ENCODE results near the gene SERINC5.
"Not testable (repeated sequence)": the region's sequence is repeated elsewhere in the genome, so short reads cannot be mapped to it uniquely, and the experiment has no call there.

The SERINC5 gene

GRCh38 chr5:80138486-80138885 lies 117.4 kb downstream of the SERINC5 start:
- no peak for DNase-seq (ENCODE audit: low spot score)

- not testable (repeated sequence) for DNase-seq (ENCODE audit: low spot score)
Observed at GRCh38 chr5:80136798-80137197, 119.0 kb downstream of the SERINC5 start.

GRCh38 chr5:80134876-80135275 lies 121.0 kb downstream of the SERINC5 start:
- no peak for DNase-seq (ENCODE audit: low spot score)

- DNase-seq (ENCODE audit: low spot score) = no peak
Observed at GRCh38 chr5:80129146-80129545, 126.7 kb downstream of the SERINC5 start.

- DNase-seq (ENCODE audit: low spot score) = no peak
Observed at GRCh38 chr5:80128141-80128540, 127.7 kb downstream of the SERINC5 start.

GRCh38 chr5:80127116-80127552 lies 128.7 kb downstream of the SERINC5 start:
- DNase-seq (ENCODE audit: low spot score) = no peak

- DNase-seq (ENCODE audit: low spot score) = peak; percentile 91
Observed at GRCh38 chr5:80125962-80126480, 129.8 kb downstream of the SERINC5 start.

GRCh38 chr5:80125022-80125961 lies 130.6 kb downstream of the SERINC5 start:
- DNase-seq (ENCODE audit: low spot score) = peak; percentile 67

- no peak for DNase-seq (ENCODE audit: low spot score)
Observed at GRCh38 chr5:80124121-80124918, 131.5 kb downstream of the SERINC5 start.

- peak; percentile 85 for DNase-seq (ENCODE audit: low spot score)
Observed at GRCh38 chr5:80122579-80122978, 133.3 kb downstream of the SERINC5 start.

GRCh38 chr5:80119372-80119771 lies 136.5 kb downstream of the SERINC5 start:
- no peak for DNase-seq (ENCODE audit: low spot score)

- DNase-seq (ENCODE audit: low spot score) = no peak
Observed at GRCh38 chr5:80117446-80117845, 138.4 kb downstream of the SERINC5 start.

- no peak for DNase-seq (ENCODE audit: low spot score)
Observed at GRCh38 chr5:80116465-80116864, 139.4 kb downstream of the SERINC5 start.

GRCh38 chr5:80116000-80116399 lies 139.8 kb downstream of the SERINC5 start:
- no peak for DNase-seq (ENCODE audit: low spot score)

- no peak for DNase-seq (ENCODE audit: low spot score)
Observed at GRCh38 chr5:80114860-80115259, 141.0 kb downstream of the SERINC5 start.

GRCh38 chr5:80111376-80111990 lies 144.4 kb downstream of the SERINC5 start:
- DNase-seq (ENCODE audit: low spot score) = not testable (repeated sequence)

- peak; percentile 24 for DNase-seq (ENCODE audit: low spot score)
Observed at GRCh38 chr5:80109646-80110478, 146.0 kb downstream of the SERINC5 start.

GRCh38 chr5:80106916-80107315 lies 148.9 kb downstream of the SERINC5 start:
- DNase-seq (ENCODE audit: low spot score) = no peak

GRCh38 chr5:80105698-80106439 lies 150.0 kb downstream of the SERINC5 start:
- DNase-seq (ENCODE audit: low spot score) = no peak

- no peak for DNase-seq (ENCODE audit: low spot score)
Observed at GRCh38 chr5:80103371-80103770, 152.5 kb downstream of the SERINC5 start.

All from pons (tissue), 1 donor.